T-cell (primary cell): ENCODE measurements around the gene MED23. TPM values are rescaled to one million over a fixed set of nuclear protein-coding genes. Genes with fewer than 3 reads are reported as not detected.

Experiments used
- ATAC-seq, 4 experiments: fragments of 200-7000 bp in 3 of 4; fragments of 150-1000 bp in 1 of 4; cut with Tn5 transposase; replicated peaks in 1 of 4; 1 replicate in 3 of 4; 2 replicates in 1 of 4; pipeline ENCODE4 v1.10.0; 2021; ENCODE audit warnings: moderate library complexity in 3 of 4, mild to moderate bottlenecking in 2 of 4, moderate number of reproducible peaks in 1 of 4
- CTCF ChIA-PET, 2 donors: fragments of 300-600 bp; sonication (Branson Sonifier 250); formaldehyde crosslinking; loops; one replicate each; lab custom pipeline; 2022; ENCODE audit warnings: antibody characterized with exemption in 2 of 2; lab: Charles Lee
- POLR2A ChIA-PET, 2 donors: fragments of 300-600 bp; sonication (Branson Sonifier 250); formaldehyde crosslinking; loops; one replicate each; lab custom pipeline; 2022; ENCODE audit warnings: antibody characterized with exemption in 2 of 2; lab: Charles Lee
- DNase-seq, 35 experiments: peaks; one replicate each; pipeline versions ENCODE4 v3.0.0 to v3.0.0-alpha.2; 2013 to 2023
- H3K27ac ChIP-seq: one replicate; pipeline ENCODE4 v1.5.1; 2013; ENCODE audit warnings: low read length
- H3K27me3 ChIP-seq, 2 experiments: replicated peaks in 1 of 2; 1 replicate in 1 of 2; 2 replicates in 1 of 2; pipeline versions ENCODE4 v1.6.1 to v1.7.0; 2013; ENCODE audit warnings: low read length in 1 of 2, mixed read lengths in 1 of 2; ENCODE audit not compliant: control insufficient read depth in 2 of 2, insufficient read depth in 2 of 2; ENCODE audit errors: extremely low read depth in 1 of 2
- H3K36me3 ChIP-seq, 2 donors: 1 replicate in 1 of 2; 2 replicates in 1 of 2; pipeline versions ENCODE4 v1.6.1 to v1.7.0; 2013; ENCODE audit warnings: low read length in 1 of 2; ENCODE audit not compliant: control insufficient read depth in 2 of 2, insufficient read depth in 1 of 2; ENCODE audit errors: extremely low read depth in 1 of 2
- H3K4me1 ChIP-seq, 2 experiments: 1 replicate in 1 of 2; 2 replicates in 1 of 2; pipeline versions ENCODE4 v1.6.1 to v1.7.0; 2013; ENCODE audit warnings: low read length in 2 of 2, mixed read lengths in 1 of 2; ENCODE audit not compliant: insufficient read depth in 2 of 2, control insufficient read depth in 1 of 2; ENCODE audit errors: extremely low read depth in 1 of 2
- H3K4me3 ChIP-seq, 2 donors: 1 replicate in 1 of 2; 2 replicates in 1 of 2; pipeline versions ENCODE4 v1.5.1 to v1.7.0; 2013; ENCODE audit warnings: mild to moderate bottlenecking in 2 of 2, low read length in 1 of 2, moderate library complexity in 1 of 2; ENCODE audit not compliant: control insufficient read depth in 1 of 2; ENCODE audit errors: extremely low read depth in 1 of 2
- H3K9me3 ChIP-seq: 2 replicates; pipeline ENCODE4 v1.7.0; 2013
- H3K27ac Mint-ChIP-seq, 2 donors: one replicate each; pipeline ENCODE4 v1.8.0; 2020 to 2021; ENCODE audit warnings: mild to moderate bottlenecking in 2 of 2, mixed read lengths in 2 of 2
- H3K27me3 Mint-ChIP-seq, 2 donors: one replicate each; pipeline ENCODE4 v1.8.0; 2021 to 2022; ENCODE audit warnings: mixed read lengths in 2 of 2
- H3K36me3 Mint-ChIP-seq: one replicate; pipeline ENCODE4 v1.8.0; 2021; ENCODE audit warnings: mixed read lengths
- H3K4me1 Mint-ChIP-seq, 3 donors: one replicate each; pipeline ENCODE4 v1.8.0; 2020 to 2022; ENCODE audit warnings: mixed read lengths in 3 of 3, mild to moderate bottlenecking in 1 of 3
- H3K4me3 Mint-ChIP-seq, 3 donors: one replicate each; pipeline ENCODE4 v1.8.0; 2020 to 2022; ENCODE audit warnings: mild to moderate bottlenecking in 3 of 3, mixed read lengths in 3 of 3, moderate library complexity in 3 of 3
- H3K9me3 Mint-ChIP-seq, 3 donors: one replicate each; pipeline ENCODE4 v1.8.0; 2020 to 2022; ENCODE audit warnings: mixed read lengths in 3 of 3
- WGBS: methylation state at CpG from one replicate; pipeline ENCODE4 v1.1.5; 2013; ENCODE audit warnings: missing lambda C conversion rate; ENCODE audit not compliant: insufficient coverage; 5-methylcytosine and 5-hydroxymethylcytosine counted together
- total RNA-seq, 35 experiments: library from RNA in 6 of 35; stranded (reverse) in 6 of 35; fragments of 120-200 nt in 1 of 35; gene quantifications; one replicate each; pipeline versions ENCODE4 v1.2.1 to v1.2.4 and lab custom pipeline; 2013 to 2026

Gene MED23
- total RNA-seq, 5 donors from 2014 or later (not counting 1 experiment from before 2014, with no cell fraction given), result 45.6 to 64.5 (median 46.6) TPM

DNA sequence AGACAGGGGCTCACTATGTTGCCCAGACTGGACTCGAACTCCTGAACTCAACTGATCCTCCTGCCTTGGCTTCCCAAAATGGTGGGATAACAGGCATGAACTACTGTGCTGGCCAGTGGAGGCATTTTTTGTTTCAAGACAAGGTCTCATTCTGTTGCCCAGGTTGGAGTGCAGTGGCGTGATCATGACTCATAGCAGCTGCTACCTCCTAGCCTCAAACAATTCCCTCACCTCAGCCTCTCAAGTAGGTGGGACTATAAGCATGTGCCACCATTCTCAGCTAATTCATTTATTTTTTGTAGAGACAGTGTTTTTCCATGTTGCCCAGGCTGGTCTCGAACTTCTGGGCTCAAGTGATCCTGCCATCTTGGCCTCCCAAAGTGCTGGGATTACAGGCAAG lies 26.3 kb upstream of the MED23 start:
- Histone ChIP-seq H3K27ac (no peak overlapping the region), H3K27me3 (peaks cover 2% of the 10 kb centered on the region in 2 experiments), H3K36me3 (no peaks in the 10 kb centered on the region), H3K4me1 (no peaks in the 10 kb centered on the region), H3K4me3 (no peak overlapping the region), H3K9me3 (no peaks in the 10 kb centered on the region)
- ATAC-seq, result no peak
- no peak overlapping the region for H3K27ac Mint-ChIP-seq
- peaks cover 8% of the 10 kb centered on the region for H3K36me3 Mint-ChIP-seq
- H3K4me3 Mint-ChIP-seq, result no peak overlapping the region
- H3K4me1 Mint-ChIP-seq, result peaks cover 0 to 5% (median 2%) of the 10 kb centered on the region in 3 donors
- DNase-seq, result no peak
- 83% methylated on average over 3 of the region's 3 CpGs for WGBS
- H3K9me3 Mint-ChIP-seq, result no peaks in the 10 kb centered on the region
- CTCF ChIA-PET, result interaction anchor here in 1 of 2 donors (0.6 kb wide), 1 partner anchor 286 kb away, joined by 4 read pairs; no protein-coding TSS in a partner anchor
- POLR2A ChIA-PET, result no interaction called here
- no peaks in the 10 kb centered on the region for H3K27me3 Mint-ChIP-seq

DNA sequence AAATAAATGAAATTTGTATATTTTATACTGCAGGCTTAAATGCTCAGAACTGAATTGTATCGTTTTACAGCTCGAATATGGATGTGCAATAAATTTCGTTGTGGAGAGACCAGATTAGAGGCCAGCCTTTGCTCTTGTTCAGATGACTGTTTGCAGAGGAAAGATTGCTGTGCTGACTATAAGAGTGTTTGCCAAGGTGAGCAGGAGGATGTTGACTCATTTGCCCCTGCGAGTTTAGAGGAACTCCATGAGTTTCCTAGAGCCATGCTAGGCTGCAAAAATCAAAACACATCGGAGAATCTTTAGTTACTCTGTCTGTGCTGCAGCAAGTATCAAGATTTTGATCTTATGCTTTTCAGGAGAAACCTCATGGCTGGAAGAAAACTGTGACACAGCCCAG lies 24.4 kb upstream of the MED23 start:
- Mint-ChIP-seq H3K27me3 (no peaks in the 10 kb centered on the region), H3K36me3 (peaks cover 8% of the 10 kb centered on the region), H3K9me3 (no peaks in the 10 kb centered on the region), H3K4me3 (no peak overlapping the region), H3K4me1 (peaks cover 0 to 5% (median 2%) of the 10 kb centered on the region in 3 donors), H3K27ac (no peak overlapping the region)
- ChIA-PET POLR2A (no interaction called here), CTCF (no interaction called here)
- no peak overlapping the region for H3K27ac ChIP-seq
- no peak for DNase-seq
- H3K4me3 ChIP-seq, result no peak overlapping the region
- no peaks in the 10 kb centered on the region for H3K4me1 ChIP-seq
- H3K36me3 ChIP-seq, result no peaks in the 10 kb centered on the region
- ATAC-seq, result no peak
- peaks cover 2% of the 10 kb centered on the region in 2 experiments for H3K27me3 ChIP-seq
- H3K9me3 ChIP-seq, result no peaks in the 10 kb centered on the region
- 86% methylated on average over 5 of the region's 5 CpGs for WGBS

GRCh38 chr6:131651782-131652181 lies 23.7 kb upstream of the MED23 start:
- no peak overlapping the region for H3K4me3 ChIP-seq

DNA sequence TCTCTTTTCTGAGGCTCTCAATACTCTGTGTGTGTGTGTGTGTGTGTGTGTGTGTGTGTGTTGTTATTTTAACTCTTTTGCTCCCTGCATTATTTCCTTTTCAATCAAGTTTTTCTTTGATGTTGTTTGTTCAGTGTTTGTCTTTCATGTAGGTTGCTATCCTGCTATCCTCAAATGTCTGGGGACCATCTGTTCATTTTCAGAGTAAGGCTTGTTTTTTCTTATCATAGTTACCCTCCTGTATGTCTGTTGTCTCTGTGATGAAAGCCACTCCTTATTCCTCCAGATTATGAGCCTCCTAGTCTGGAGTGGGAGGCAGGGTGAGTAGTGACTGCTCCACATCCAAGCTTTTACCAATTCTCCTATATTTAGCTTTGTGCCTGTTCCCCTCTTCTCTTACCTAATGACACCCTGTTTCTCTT lies 18.2 kb upstream of the MED23 start:
- POLR2A ChIA-PET, result no interaction called here
- DNase-seq (no peak), ATAC-seq (no peak)
- H3K4me1 ChIP-seq, result no peaks in the 10 kb centered on the region
- H3K36me3 ChIP-seq, result no peaks in the 10 kb centered on the region
- no peaks in the 10 kb centered on the region for H3K27me3 ChIP-seq
- CTCF ChIA-PET, result interaction anchor here in 1 of 2 donors (0.6 kb wide), 1 partner anchor 39 kb away, joined by 4 read pairs; no protein-coding TSS in a partner anchor
- no peaks in the 10 kb centered on the region for H3K36me3 Mint-ChIP-seq
- no peak overlapping the region for H3K4me3 ChIP-seq
- H3K27me3 Mint-ChIP-seq, result no peaks in the 10 kb centered on the region
- no peak overlapping the region for H3K27ac Mint-ChIP-seq
- no peak overlapping the region for H3K4me3 Mint-ChIP-seq
- H3K27ac ChIP-seq, result no peak overlapping the region
- no peaks in the 10 kb centered on the region for H3K9me3 ChIP-seq
- no peaks in the 10 kb centered on the region for H3K9me3 Mint-ChIP-seq
- H3K4me1 Mint-ChIP-seq, result peaks cover 0 to 5% (median 2%) of the 10 kb centered on the region in 3 donors

More at GRCh38 chr6:131651782-131652181, 23.7 kb upstream of the MED23 start:
- Histone ChIP-seq H3K36me3 (no peaks in the 10 kb centered on the region), H3K27ac (no peak overlapping the region), H3K4me1 (no peaks in the 10 kb centered on the region), H3K27me3 (peaks cover 2% of the 10 kb centered on the region in 2 experiments), H3K9me3 (no peaks in the 10 kb centered on the region)
- Mint-ChIP-seq H3K4me1 (peaks cover 0 to 5% (median 2%) of the 10 kb centered on the region in 3 donors), H3K4me3 (no peak overlapping the region), H3K27ac (no peak overlapping the region), H3K9me3 (no peaks in the 10 kb centered on the region), H3K36me3 (peaks cover 8% of the 10 kb centered on the region), H3K27me3 (no peaks in the 10 kb centered on the region)
- CTCF ChIA-PET, result no interaction called here
- POLR2A ChIA-PET, result no interaction called here
- no peak for DNase-seq
- ATAC-seq, result no peak

DNA sequence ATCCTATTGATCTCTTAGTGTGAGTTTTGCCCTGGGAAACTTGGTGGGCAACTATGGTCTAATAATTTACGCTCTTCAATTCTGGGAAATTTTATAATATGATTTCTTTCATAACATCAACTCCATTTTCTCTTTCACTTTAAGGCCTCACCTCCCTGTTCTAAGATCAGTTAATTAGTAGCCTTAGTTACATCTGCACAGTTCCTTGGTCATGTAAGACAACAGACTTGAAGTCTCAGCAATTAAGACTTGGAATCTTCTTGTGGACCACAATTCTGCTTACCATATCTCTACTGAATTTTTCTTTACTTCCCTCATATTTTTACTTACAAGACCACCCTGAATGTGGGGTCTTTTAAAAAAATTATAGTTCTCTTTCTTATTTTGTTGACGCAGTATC lies 17.8 kb upstream of the MED23 start:
- Histone ChIP-seq H3K27ac (no peak overlapping the region), H3K4me3 (no peak overlapping the region), H3K9me3 (no peaks in the 10 kb centered on the region), H3K36me3 (no peaks in the 10 kb centered on the region), H3K27me3 (no peaks in the 10 kb centered on the region), H3K4me1 (no peaks in the 10 kb centered on the region)
- CTCF ChIA-PET, result no interaction called here
- H3K27me3 Mint-ChIP-seq, result no peaks in the 10 kb centered on the region
- POLR2A ChIA-PET, result no interaction called here
- H3K36me3 Mint-ChIP-seq, result no peaks in the 10 kb centered on the region
- H3K9me3 Mint-ChIP-seq, result no peaks in the 10 kb centered on the region
- H3K4me1 Mint-ChIP-seq, result peaks cover 0 to 5% (median 2%) of the 10 kb centered on the region in 3 donors
- no CpG with 5 or more reads among the region's 2 CpGs for WGBS
- H3K27ac Mint-ChIP-seq, result no peak overlapping the region
- ATAC-seq, result no peak
- no peak overlapping the region for H3K4me3 Mint-ChIP-seq
- no peak for DNase-seq

GRCh38 chr6:131644921-131645320 lies 16.9 kb upstream of the MED23 start:
- no CpG with 5 or more reads among the region's 1 CpG for WGBS
- H3K27me3 Mint-ChIP-seq, result no peaks in the 10 kb centered on the region
- Histone ChIP-seq H3K4me3 (no peak overlapping the region), H3K27me3 (no peaks in the 10 kb centered on the region), H3K4me1 (no peaks in the 10 kb centered on the region), H3K36me3 (no peaks in the 10 kb centered on the region), H3K27ac (no peak overlapping the region), H3K9me3 (no peaks in the 10 kb centered on the region)
- ATAC-seq (no peak), DNase-seq (no peak)
- no peak overlapping the region for H3K27ac Mint-ChIP-seq
- H3K36me3 Mint-ChIP-seq, result no peaks in the 10 kb centered on the region
- no peaks in the 10 kb centered on the region for H3K9me3 Mint-ChIP-seq
- H3K4me1 Mint-ChIP-seq, result peaks cover 0 to 2% (median 2%) of the 10 kb centered on the region in 3 donors
- no peak overlapping the region for H3K4me3 Mint-ChIP-seq
- POLR2A ChIA-PET, result no interaction called here
- CTCF ChIA-PET, result no interaction called here
